Memory B cell (primary cell): ENCODE data around the gene KRT75.
A peak's percentile ranks its signal among the peaks of the same experiment; 100 is the strongest.

Experiments used
- ATAC-seq: fragments of 150-1000 bp; cut with Tn5 transposase; 2 replicates; pipeline ENCODE4 v1.10.0; 2021; ENCODE audit warnings: low read depth, mild to moderate bottlenecking, moderate library complexity
- DNase-seq, 2 donors: peaks; one replicate each; pipeline ENCODE4 v3.0.0; 2022; ENCODE audit warnings: low spot score in 2 of 2
- H3K27ac Mint-ChIP-seq: one replicate; pipeline ENCODE4 v1.8.0; 2022; ENCODE audit warnings: mild to moderate bottlenecking, moderate library complexity, mixed read lengths
- H3K27me3 Mint-ChIP-seq: one replicate; pipeline ENCODE4 v1.8.0; 2022; ENCODE audit warnings: mixed read lengths
- H3K36me3 Mint-ChIP-seq: one replicate; pipeline ENCODE4 v1.8.0; 2022; ENCODE audit warnings: mild to moderate bottlenecking, mixed read lengths
- H3K4me1 Mint-ChIP-seq: one replicate; pipeline ENCODE4 v1.8.0; 2022; ENCODE audit warnings: mixed read lengths
- H3K4me3 Mint-ChIP-seq: one replicate; pipeline ENCODE4 v1.8.0; 2022; ENCODE audit warnings: mild to moderate bottlenecking, moderate library complexity, mixed read lengths
- H3K9me3 Mint-ChIP-seq: one replicate; pipeline ENCODE4 v1.8.0; 2022; ENCODE audit warnings: mixed read lengths

KRT75 gene

GRCh38 chr12:52385226-52385702, 48.9 kb downstream of the KRT75 start, which contains the start of gene KRT84:
Gene KRT84, minus strand, starts transcription at chr12:52385652. Its CDS starts 67 bp downstream, at chr12:52385585.
- Mint-ChIP-seq H3K27ac (no peak within 1 kb of the TSS), H3K9me3 (no peaks in the 10 kb centered on the region), H3K36me3 (no peaks in the 10 kb centered on the region), H3K4me3 (no peak within 1 kb of the TSS), H3K4me1 (peaks cover 6% of the 10 kb centered on the region), H3K27me3 (peaks cover 12% of the 10 kb centered on the region)
- DNase-seq (no peak), ATAC-seq (no peak)

GRCh38 chr12:52383331-52383730, 50.8 kb downstream of the KRT75 start:
- no peaks in the 10 kb centered on the region for H3K9me3 Mint-ChIP-seq
- DNase-seq (no peak), ATAC-seq (no peak)
- no peak overlapping the region for H3K4me3 Mint-ChIP-seq
- H3K4me1 Mint-ChIP-seq = peaks cover 6% of the 10 kb centered on the region
- H3K27me3 Mint-ChIP-seq = peaks cover 12% of the 10 kb centered on the region
- no peak overlapping the region for H3K27ac Mint-ChIP-seq
- H3K36me3 Mint-ChIP-seq = no peaks in the 10 kb centered on the region

GRCh38 chr12:52382854-52383253, 51.3 kb downstream of the KRT75 start:
- H3K27ac Mint-ChIP-seq = no peak overlapping the region
- H3K4me3 Mint-ChIP-seq = no peak overlapping the region

GRCh38 chr12:52381206-52381605, 53.0 kb downstream of the KRT75 start:
- Mint-ChIP-seq H3K27ac (no peak overlapping the region), H3K4me1 (peaks cover 6% of the 10 kb centered on the region), H3K4me3 (no peak overlapping the region), H3K9me3 (no peaks in the 10 kb centered on the region), H3K27me3 (peaks cover 17% of the 10 kb centered on the region), H3K36me3 (no peaks in the 10 kb centered on the region)
- no peak for ATAC-seq
- no peak for DNase-seq

More at GRCh38 chr12:52382854-52383253, 51.3 kb downstream of the KRT75 start:
- Mint-ChIP-seq H3K27me3 (peaks cover 12% of the 10 kb centered on the region), H3K9me3 (no peaks in the 10 kb centered on the region), H3K4me1 (peaks cover 6% of the 10 kb centered on the region), H3K36me3 (no peaks in the 10 kb centered on the region)
- DNase-seq = no peak
- ATAC-seq = peak; percentile 56

GRCh38 chr12:52380271-52380694, 53.9 kb downstream of the KRT75 start:
- ATAC-seq = no peak
- no peak for DNase-seq
- Mint-ChIP-seq H3K27ac (no peak overlapping the region), H3K9me3 (no peaks in the 10 kb centered on the region), H3K4me3 (no peak overlapping the region), H3K36me3 (no peaks in the 10 kb centered on the region), H3K27me3 (peaks cover 15% of the 10 kb centered on the region), H3K4me1 (peaks cover 6% of the 10 kb centered on the region)

GRCh38 chr12:52379536-52379935, 54.6 kb downstream of the KRT75 start:
- Mint-ChIP-seq H3K36me3 (no peaks in the 10 kb centered on the region), H3K27ac (no peak overlapping the region), H3K9me3 (no peaks in the 10 kb centered on the region), H3K4me1 (peaks cover 6% of the 10 kb centered on the region), H3K27me3 (peaks cover 15% of the 10 kb centered on the region), H3K4me3 (no peak overlapping the region)
- no peak for ATAC-seq
- DNase-seq = no peak

GRCh38 chr12:52378091-52378490, 56.1 kb downstream of the KRT75 start:
- Mint-ChIP-seq H3K4me3 (no peak overlapping the region), H3K36me3 (no peaks in the 10 kb centered on the region), H3K27ac (no peak overlapping the region), H3K9me3 (no peaks in the 10 kb centered on the region), H3K4me1 (peaks cover 5% of the 10 kb centered on the region), H3K27me3 (peaks cover 15% of the 10 kb centered on the region)
- ATAC-seq = no peak
- DNase-seq = no peak

GRCh38 chr12:52377266-52377665, 56.9 kb downstream of the KRT75 start:
- Mint-ChIP-seq H3K27me3 (peaks cover 15% of the 10 kb centered on the region), H3K9me3 (no peaks in the 10 kb centered on the region), H3K36me3 (no peaks in the 10 kb centered on the region), H3K4me3 (no peak overlapping the region), H3K27ac (no peak overlapping the region), H3K4me1 (no peaks in the 10 kb centered on the region)
- DNase-seq (no peak), ATAC-seq (no peak)
